Esophagus muscularis mucosa (tissue), 4 donors: Measurements from ENCODE around the gene PLA2G4F.

ENCODE experiments used
- CTCF ChIP-seq, 3 experiments: fragments of 200-600 bp in 2 of 3; fragments of 450-650 bp in 1 of 3; sonication (generic) in 2 of 3; IDR thresholded peaks; one replicate each; pipeline ENCODE4 v1.5.1; 2017 to 2019; ENCODE audit warnings: antibody characterized with exemption in 3 of 3, mild to moderate bottlenecking in 2 of 3, moderate library complexity in 1 of 3
- EP300 ChIP-seq: sonication (generic); formaldehyde crosslinking; IDR thresholded peaks from one replicate; pipeline ENCODE4 v1.6.1; 2017; ENCODE audit warnings: antibody characterized with exemption
- POLR2A ChIP-seq: fragments of 450-650 bp; IDR thresholded peaks from one replicate; pipeline ENCODE4 v1.6.1; 2017; ENCODE audit warnings: antibody characterized with exemption, moderate library complexity, mild to moderate bottlenecking, low read depth
- POLR2AphosphoS5 ChIP-seq, 2 donors: sonication (generic); formaldehyde crosslinking; IDR thresholded peaks; one replicate each; pipeline ENCODE4 v1.6.1; 2017; ENCODE audit warnings: antibody characterized with exemption in 2 of 2

- TF ChIP-seq CTCF (IDR thresholded peaks at IDR 0.05) (no peak), EP300 (no peak), POLR2A (no peak), POLR2AphosphoS5 (IDR thresholded peaks at IDR 0.05) (no peak)
Measured at GRCh38 chr15:42171122-42171521, 14.7 kb upstream of the PLA2G4F start.
